Suppressor macrophage (primary cell): ENCODE data around the gene RPL37A.

Experiments used
- DNase-seq, 4 experiments: peaks; one replicate each; pipeline ENCODE4 v3.0.0-alpha.2; 2020 to 2022
- total RNA-seq, 17 experiments: gene quantifications; one replicate each; lab custom pipeline; 2026; ENCODE audit warnings: mixed read lengths in 6 of 17, inconsistent platforms in 3 of 17; lab: John Stamatoyannopoulos, UW

Gene RPL37A
- 182 to 421 (median 304) reads per million in 17 experiments for total RNA-seq

DNA sequence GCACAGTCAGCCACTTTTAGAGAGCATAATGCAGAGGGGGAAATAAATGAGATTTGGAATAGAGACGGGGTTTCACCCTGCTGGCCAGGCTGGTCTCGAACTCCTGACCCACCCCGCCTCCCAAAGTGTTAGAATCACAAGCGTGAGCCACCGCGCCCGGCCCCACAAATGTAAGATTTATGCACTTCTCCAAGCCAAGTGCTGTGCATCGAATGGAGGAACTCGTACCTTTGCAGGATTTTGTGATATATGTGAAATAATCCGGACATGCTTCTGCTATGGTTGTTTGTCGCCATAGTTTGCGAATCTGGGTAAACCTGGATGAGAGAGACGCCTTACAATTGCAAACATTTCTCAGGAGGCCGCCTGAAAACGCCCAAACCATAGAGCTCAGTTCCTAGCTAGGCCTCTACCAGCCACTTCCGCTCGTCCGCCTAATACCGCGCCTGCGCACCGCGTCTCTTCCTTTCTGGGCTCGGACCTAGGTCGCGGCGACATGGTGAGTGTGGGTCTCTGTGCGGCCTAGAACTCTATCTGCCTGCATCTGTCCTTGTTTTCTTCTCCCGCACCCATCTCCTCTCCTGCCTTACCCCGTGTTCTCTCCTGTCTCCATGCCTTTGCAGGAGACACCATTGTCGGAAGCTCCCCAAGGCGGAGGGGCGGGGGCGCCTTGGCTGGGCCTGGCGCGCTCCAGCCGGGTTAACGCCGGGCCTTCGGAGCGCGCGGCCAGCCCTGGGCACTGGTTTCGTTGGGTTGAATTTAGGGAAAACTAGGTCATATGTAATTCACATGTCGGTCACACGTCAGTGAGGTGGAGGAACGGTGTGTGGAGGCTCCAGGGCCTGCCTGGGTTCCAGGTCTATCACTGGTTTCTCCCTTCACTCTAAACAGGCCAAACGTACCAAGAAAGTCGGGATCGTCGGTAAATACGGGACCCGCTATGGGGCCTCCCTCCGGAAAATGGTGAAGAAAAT, at the start of gene RPL37A:
TSS of gene RPL37A (plus strand) at position 466 of the 974 bp plus-strand sequence. CDS start at position 497, 31 bp downstream.
- peak; percentile 95 to 98 (median 97) for DNase-seq

DNA sequence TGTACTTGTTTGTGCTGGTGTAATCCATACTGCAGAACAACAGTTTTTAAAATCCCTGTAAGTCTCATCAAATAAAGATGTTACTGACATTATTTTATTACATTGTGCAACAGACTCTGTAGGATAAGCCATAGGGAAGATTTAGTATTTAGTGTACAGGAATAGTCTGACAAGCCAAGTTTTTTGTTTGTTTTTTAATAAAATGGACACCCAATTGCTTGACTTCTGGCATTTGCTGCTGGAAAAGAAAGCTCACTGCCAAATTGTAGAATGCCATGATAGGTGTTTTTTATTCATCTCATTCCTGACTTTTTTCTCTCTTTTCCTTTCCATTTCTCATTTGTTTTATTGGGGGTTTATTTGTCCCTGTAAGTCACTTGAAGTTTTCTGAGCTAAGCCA, 48.3 kb upstream of the RPL37A start:
- DNase-seq = no peak

DNA sequence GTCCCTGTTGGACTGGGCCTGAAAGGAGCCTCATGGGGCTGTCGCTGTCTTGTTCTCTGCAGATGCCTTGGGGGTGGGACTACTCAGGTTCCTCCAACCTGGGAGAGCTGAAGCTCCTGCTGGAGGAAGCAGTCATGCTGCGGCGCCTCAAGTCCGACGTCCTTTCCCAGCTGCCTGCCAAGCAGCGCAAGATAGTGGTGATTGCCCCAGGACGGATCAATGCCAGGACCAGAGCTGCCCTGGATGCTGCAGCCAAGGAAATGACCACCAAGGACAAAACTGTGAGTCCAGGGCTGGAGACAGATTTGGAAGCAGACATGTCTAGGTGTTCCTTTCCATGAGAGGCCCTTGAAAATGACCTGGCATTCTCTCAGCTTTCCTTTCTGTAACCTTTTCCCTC, 47.9 kb upstream of the RPL37A start:
- DNase-seq = no peak

DNA sequence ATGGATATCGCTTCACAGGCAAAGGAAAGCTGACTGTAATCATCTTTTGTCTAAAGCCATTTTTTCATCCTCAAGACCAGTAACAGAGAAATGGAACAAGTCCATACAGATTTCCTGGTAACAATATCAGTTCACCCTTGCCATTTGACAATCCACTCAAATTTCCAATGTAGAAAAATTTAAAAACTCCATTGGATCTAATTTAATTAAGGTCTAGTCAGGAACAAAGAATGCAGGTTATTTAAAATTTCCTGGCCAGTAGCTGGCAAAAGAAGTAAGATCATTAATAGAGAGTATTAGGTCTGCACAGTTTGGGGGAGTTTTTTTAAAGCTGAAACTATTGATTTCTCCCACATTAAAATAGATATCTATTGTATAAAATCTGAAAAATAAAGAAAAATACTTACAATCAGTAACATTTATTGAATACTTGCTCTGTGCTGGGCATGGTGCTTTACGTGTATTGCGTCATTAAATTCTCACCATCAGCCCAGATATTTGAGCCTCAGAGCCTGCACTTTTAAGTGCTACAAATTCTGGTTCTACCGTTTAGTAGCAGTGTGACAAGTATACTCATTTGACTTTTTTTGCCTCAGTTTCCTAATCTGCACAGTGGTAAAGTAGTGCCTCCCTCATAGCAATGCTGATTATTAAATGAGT, 44.6 kb upstream of the RPL37A start:
- no peak for DNase-seq

DNA sequence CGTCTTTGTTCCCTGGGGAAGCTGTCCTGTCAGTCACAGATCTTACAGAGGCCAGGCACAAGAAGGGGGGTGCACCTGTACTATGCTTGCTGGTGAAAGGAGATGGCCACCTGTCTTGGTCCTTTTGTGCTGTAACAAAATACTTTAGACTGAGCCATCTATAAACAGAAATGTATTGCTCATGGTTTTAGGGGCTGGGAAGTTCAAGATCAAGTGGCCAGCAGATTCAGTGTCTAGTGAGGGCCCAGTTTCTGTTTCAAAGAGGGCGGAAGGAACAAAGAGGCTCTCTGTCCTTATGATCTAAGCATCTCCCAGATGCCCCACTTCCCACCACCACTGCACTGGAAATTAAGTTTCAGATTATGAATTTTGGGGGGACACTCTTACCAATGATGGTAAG, 35.5 kb upstream of the RPL37A start:
- DNase-seq = no peak

DNA sequence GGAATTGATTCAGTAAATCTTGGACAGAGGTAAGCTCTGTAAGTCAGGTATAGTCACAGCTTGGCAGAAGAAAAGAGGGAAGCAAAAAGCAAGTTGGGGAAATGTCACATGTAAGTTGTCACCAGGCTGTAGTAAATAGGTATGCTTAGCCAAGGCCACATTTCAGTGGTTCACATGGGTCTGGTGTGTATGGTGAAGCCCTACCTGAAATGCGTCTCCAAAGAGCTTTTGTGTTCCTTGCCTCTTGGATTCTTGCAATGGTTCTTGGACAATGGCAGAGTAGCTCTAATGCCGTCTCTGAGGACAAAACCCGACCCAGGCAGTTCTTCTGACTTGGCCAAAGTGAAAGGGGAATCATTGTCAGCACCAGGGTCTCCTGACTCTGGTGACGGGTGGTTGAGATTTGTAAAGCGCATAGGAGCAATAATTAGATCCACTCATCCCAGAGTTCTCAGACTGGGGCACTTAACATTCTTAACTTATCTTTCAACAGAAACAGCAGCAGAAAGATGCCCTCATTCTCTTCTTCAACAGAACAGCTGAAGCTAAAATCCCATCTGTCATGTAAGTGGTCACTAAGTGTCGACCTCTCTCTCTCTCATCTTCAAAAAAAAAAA, 34.4 kb upstream of the RPL37A start:
- no peak for DNase-seq

DNA sequence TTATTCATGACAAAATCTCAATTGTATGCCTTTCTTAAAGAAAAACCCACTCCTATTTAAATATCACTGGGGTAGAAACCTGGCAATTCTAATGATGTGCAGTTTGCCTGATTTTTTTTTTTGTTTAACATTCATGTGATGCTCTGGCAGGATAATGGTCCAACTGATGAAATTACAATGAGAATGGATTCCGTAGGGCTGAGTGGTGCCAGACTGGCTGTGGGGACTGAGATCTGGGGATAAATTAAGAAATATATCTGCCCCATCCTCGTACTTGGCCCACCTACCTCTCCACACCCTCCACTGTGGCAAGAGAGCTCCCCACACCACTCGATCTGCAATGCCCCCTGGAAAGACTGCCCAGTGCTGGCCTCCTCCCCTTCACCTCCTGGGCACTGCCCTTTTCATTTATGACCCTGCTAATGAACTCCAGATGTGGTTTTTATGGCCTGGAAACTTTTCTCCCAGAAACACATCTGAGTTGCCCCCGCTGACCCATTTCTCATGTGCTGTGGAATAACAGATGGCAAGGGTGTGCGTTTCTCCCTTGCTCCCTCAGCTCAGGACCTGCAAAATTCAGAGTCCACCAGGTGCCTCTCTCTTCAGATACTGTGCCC, 33.0 kb upstream of the RPL37A start:
- no peak for DNase-seq

DNA sequence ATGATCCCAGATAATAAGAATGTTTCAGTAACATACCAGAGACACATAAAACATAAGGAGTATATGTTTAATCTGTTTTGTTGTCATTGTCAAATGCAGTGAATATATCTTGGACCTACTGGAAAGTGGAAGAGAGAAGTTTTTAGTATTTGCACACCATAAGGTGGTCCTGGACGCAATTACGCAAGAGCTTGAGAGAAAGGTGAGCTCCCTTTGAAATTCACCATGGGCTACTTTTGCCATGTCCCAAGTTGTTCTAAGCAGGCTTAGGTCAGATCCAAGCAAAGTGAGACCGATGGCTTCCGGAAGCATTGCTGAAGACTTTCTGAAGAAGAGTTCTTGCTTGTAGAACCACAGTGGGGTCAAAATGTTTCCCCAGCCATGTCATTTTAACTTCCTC, 30.8 kb upstream of the RPL37A start:
- no peak for DNase-seq

DNA sequence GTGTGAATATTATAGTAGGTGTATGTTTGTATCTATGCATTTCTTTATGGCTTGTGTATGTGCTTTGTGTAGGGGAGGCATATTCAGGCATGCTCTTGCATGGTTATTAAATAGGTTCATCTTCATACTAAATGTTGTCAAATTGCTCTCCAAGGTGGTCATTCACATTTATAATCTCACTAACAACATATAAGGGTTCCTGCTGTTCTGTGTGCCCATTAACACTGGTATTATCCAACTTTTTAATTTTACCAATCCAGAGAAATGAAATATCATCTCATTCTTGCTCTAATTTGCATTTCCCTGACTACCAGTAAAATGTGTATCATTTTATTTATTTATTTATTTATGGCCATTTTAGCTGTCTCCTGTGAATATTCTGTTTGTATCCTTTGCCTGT, 29.0 kb upstream of the RPL37A start:
- no peak for DNase-seq

DNA sequence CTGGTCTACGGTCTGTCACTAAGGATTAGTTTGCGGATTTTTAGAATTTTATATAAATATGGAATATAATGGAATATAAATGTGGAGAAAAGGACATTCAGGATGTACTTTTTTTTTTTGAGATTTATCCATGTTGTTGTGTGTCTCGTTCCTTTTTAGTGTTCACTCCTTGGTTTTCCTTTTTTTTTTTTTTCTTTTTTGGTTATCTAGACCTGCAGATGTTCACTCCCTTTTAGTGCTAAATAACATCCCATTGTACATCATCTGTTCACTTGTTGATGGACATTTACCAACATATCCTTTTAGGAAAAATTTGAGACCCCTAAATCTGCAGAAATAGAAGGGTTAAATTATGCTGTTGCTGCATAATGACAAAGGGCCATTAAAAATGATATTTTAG, 25.5 kb upstream of the RPL37A start:
- DNase-seq = no peak

DNA sequence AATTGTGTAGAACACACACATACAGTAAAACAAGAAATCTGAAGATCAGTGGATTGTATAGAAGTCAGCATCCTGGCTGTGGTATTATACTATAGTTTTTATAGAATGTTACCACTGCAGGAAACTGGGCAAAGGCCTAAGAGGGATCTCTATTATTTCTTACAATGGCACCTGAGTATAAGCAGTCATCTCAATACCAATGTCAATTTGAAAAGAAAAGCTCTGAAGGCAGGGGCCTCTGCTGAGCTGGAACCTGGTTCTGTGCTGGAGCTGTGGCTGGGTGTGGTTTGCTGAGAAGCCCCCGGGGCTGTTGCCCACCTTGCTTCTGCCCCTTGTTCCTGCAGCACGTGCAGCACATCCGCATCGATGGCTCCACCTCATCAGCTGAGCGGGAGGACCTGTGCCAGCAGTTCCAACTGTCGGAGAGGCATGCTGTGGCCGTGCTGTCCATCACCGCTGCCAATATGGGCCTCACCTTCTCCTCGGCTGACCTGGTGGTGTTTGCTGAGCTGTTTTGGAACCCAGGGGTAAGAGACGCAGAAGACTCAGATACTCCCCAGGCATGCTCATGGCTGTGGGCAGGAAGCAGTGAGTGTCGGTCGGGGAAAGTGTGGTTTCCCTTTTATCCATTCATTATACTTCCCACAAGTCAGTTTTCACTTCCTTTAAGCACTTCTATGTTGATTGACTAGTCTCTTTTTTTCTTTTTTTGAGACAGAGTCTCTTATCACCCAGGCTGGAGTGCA, 23.5 kb upstream of the RPL37A start:
- DNase-seq = peak; percentile 60 to 80 (median 74)

DNA sequence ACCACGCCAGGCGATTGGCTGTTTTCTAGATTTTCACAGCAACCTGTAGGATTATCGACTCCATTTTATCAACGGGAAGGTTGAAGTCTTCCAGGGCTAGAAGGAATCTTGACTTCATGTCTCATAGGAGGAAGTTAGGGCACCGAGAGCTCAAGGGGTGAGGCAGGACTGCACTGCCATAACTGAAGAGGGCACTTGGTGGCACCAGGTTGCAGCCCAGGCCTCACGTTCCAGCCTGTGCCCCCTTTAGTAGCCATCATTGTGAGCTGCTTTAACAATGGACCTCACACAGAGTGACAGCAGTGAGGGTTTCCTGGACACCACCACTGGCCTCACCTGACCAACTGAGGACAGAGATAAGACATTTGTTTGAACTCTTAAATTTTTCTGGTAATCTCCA, 22.9 kb upstream of the RPL37A start:
- DNase-seq = peak; percentile 32 to 63 (median 50)

DNA sequence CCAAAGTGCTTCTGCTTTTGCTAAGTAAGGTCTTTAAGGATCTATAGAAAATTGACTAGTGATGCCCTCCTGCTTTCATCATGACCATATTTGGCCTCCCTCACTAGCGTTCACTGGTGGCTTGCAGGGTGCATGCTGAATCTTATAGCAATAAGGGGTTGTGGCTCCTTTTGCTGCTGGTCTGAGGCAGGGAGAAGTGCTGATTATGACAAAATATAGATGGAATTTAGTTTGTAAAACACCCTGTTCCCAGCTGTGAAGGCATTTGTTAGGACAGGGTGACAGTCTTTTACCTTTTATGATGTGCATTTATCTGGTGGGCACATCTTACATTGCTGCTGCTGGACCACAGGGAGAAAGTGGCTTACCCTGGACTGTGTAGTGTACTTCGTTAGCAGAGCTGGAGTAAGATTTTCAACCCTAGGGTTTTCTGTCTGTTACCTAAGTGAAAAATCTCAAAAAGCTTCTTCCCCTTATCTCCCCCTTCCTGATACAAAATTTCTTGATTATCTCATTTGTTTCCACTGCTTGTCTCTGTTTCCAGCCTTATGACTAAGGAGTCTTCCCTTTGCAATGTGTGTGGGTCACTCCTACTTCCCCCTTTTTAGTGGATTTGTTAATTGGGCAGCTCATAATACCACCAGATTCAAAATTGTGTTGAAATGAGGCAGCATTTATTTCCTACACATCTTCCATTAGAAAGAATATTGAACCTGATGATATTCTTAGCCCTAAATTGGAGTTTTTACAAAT, 21.2 kb upstream of the RPL37A start:
- DNase-seq = peak; percentile 64 to 93 (median 76)

DNA sequence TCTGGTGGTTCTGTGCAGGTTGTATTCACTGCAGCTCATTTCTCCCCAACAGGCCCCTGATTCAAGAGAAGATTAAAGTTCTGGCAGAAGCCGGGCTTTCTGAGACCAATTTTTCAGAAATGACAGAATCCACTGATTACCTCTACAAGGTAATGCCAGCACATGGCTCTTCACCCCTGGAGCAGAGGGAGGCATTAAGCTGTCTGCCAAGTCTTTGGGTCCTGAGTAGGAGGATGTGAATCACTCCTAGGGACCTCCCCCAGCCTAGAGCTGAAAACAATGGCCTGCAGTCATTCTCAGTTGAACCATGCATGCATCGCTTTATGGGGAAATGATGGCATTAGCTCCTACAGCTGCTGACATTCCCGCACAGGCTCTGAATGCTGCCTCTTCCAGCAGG, 20.5 kb upstream of the RPL37A start:
- peak; percentile 68 to 88 (median 80) for DNase-seq

DNA sequence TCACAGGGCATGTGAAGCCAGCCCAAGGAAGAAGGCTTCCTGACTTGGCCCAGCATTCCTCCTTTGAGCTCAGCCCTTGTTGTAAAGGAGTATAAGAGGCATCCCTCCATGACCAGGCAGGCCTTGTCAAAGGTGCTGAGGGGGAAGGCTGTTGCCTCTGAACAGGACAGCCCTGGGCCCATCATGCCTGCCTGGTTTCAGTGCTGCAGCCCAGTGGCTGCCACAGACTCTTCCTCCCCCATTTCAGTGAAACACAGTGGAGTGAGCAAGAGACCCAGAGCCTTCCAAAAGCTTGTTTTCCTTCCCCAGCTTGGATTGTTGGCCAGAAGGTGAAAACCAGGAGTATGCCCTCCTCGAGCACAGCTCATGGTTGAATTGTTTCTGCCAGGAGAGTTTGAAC, 19.9 kb upstream of the RPL37A start:
- no peak for DNase-seq

DNA sequence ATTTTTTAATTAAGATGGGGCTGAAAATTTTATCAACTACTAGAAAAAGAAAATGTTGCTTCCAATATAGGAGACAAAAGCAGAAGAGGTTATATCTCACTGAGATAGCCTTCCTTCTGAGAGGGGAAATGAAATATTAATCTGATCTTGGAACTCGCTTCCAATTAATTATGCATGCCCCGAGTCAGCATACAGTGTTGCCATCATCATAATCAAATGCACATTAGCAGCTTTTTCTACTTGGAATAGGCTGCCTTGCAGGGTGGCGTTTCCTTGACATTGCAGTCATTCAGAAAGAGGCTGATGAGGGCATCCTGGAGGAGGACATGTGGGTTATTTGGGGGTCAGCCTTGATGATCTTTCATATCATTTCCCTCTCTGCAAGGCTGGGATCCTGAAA, 18.4 kb upstream of the RPL37A start:
- DNase-seq = no peak

DNA sequence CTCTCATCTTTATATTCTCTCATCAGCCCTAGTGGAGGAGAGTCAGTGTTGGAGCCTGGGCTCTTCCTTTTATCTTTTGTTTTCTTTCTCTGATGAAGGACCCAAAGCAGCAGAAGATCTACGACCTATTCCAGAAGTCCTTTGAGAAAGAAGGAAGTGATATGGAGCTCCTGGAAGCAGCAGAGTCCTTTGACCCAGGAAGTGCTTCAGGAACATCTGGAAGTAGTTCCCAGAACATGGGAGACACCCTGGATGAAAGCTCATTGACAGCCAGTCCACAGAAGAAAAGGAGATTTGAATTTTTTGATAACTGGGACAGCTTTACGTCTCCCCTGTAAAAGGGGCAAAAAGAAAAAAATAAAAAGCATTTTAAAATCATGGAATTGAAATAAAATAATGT, 16.0 kb upstream of the RPL37A start:
- DNase-seq = no peak

DNA sequence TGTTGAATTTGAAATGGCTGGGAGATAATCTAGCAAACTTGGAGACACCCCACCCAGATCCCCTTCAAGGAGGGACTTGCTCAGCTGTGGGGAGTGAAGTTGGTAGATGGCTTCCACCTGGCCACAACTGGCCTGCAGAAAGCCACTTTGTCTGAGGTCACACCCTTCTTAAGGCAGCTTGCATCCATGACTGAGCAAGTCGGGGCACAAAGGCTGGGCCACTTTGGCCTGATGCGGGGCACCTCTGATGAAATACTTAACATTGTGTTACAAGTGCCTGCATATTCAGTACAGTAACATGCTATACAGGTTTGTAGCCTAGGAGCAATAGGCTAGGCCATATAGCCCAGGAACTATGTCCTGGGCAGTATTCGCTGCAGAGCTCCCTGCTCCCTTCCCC, 13.4 kb upstream of the RPL37A start:
- DNase-seq = no peak

DNA sequence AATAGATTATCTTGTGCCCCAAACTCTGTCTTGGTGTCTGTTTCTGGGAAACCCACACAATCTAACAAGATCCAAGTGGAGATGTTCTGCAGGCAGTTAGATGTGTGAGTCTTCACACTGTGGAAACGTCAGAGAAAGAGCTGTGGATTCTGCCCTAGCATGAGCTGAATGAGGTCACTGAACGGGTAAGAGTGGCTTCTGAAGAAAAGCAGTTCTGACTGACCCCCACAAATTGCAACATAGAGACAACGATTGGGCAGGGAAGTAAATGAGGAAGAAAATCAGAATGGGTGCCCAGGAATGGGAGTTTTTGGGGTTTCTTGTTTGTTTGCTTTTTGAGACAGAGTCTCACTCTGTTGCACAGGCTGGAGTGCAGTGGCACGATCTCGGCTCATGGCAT, 12.9 kb upstream of the RPL37A start:
- DNase-seq = peak; percentile 76 to 94 (median 88)

DNA sequence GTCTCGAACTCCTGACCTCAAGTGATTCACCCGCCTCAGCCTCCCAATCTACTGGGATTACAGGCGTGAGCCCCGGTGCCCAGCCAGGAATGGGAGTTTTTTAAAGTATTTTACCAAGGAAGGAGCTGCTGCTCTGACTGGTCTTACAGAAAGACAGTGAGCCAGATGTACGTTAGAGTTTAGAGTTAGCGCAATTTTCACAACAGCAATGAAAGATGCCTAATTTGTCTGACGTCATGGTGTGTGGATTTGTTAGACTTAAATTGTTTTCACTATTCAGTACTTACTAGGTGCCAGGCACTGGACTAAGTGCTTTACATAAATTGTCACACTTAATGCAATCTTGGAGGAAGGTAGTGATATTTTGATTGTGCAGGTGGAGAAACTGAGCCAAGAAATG, 12.4 kb upstream of the RPL37A start:
- peak in 2 of 4 experiments; percentile 18 to 40 for DNase-seq

DNA sequence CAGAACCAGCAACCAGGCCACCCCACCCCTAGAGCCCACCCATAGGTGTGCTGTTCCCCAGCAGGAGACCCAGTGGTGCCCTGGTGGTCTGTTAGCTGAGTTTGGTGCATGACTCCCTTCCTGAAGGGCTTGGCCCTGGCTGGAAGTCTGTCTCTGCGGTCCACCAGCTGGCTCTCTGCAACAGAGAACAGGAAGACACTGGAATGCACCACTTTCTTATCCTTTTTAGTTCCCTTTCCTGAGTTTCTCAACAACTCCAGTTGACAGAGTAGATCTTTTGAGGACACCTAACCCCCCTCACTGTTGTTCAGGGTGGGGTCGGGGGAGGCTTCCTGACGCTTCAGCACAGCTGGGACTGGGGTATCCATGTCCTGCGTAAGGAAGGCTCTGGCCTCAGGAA, 11.9 kb upstream of the RPL37A start:
- peak; percentile 67 to 89 (median 83) for DNase-seq
